ENCODE measurements around the gene LCP2.
A peak's percentile ranks its signal among the peaks of the same experiment; 100 is the strongest.

Gene LCP2

GRCh38 chr5:170284231-170284630, 13.3 kb downstream of the LCP2 start:
- H3K27ac ChIP-seq (ENCODE audit: low read depth, low read length): no peak overlapping the region

GRCh38 chr5:170283296-170283695, 14.3 kb downstream of the LCP2 start:
- H3K9me3 ChIP-seq (ENCODE audit: insufficient read depth, low read depth, low read length): peaks cover 12% of the 10 kb centered on the region; the same call in 1 of the 2 replicates
- H3K4me3 ChIP-seq (ENCODE audit: low read length): no peak overlapping the region
- no peaks in the 10 kb centered on the region for H3K27me3 ChIP-seq (ENCODE audit: insufficient read depth, low read length)
- H3K36me3 ChIP-seq (ENCODE audit: insufficient read depth, low read length): no peaks in the 10 kb centered on the region
- no peak overlapping the region for H3K27ac ChIP-seq (ENCODE audit: low read depth, low read length)
- 98% methylated on average over 1 of the region's 1 CpG for WGBS
- H3K9ac ChIP-seq (ENCODE audit: low read depth, low read length): no peak overlapping the region
- peaks cover 22% of the 10 kb centered on the region for H3K4me1 ChIP-seq (ENCODE audit: insufficient read depth, low read length)

More at GRCh38 chr5:170284231-170284630, 13.3 kb downstream of the LCP2 start:
- Histone ChIP-seq H3K9me3 (ENCODE audit: insufficient read depth, low read depth, low read length) (peaks cover 12% of the 10 kb centered on the region; the same call in 1 of the 2 replicates), H3K4me3 (ENCODE audit: low read length) (no peak overlapping the region), H3K27me3 (ENCODE audit: insufficient read depth, low read length) (no peaks in the 10 kb centered on the region), H3K4me1 (ENCODE audit: insufficient read depth, low read length) (peaks cover 14% of the 10 kb centered on the region), H3K36me3 (ENCODE audit: insufficient read depth, low read length) (no peaks in the 10 kb centered on the region), H3K9ac (ENCODE audit: low read depth, low read length) (no peak overlapping the region)
- WGBS: 98% methylated on average over 2 of the region's 2 CpGs

DNA sequence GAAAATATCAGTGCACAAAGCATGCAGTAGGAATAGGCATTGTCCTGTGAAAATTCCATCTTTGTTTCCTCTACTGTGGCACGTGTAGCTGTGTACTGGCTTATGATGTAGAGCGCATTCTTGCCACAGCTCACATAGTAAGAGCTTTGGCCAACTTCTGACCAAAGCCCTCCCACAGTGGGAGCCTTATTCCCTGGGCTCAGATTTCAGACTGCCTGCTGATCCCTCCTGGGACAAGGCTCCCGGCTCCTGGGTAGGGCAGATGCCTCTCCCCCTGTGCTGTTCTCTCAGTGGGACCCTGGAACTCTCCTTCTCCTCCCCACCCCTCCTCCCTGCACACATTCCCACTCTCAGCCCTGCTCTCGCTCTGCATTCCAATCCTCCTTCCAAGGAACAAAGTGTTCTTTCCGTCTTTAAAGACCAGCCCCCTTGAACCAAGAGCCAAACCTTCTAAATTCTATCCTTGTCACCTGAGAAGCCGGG, 17.5 kb downstream of the LCP2 start:
- peak overlapping the region; percentile 37; the same call in 1 of the 2 replicates for H3K27ac ChIP-seq (ENCODE audit: low read depth, low read length)
- no peak overlapping the region for H3K4me3 ChIP-seq (ENCODE audit: low read length)
- no peaks in the 10 kb centered on the region for H3K36me3 ChIP-seq (ENCODE audit: insufficient read depth, low read length)
- peaks cover 10% of the 10 kb centered on the region for H3K27me3 ChIP-seq (ENCODE audit: insufficient read depth, low read length)
- 28% methylated on average over 6 of the region's 6 CpGs for WGBS
- no peak overlapping the region for H3K9ac ChIP-seq (ENCODE audit: low read depth, low read length)
- H3K4me1 ChIP-seq (ENCODE audit: insufficient read depth, low read length): peaks cover 27% of the 10 kb centered on the region
- peaks cover 9% of the 10 kb centered on the region; the same call in 1 of the 2 replicates for H3K9me3 ChIP-seq (ENCODE audit: insufficient read depth, low read depth, low read length)

- Histone ChIP-seq H3K4me3 (ENCODE audit: low read length) (no peak overlapping the region), H3K9ac (ENCODE audit: low read depth, low read length) (no peak overlapping the region), H3K36me3 (ENCODE audit: insufficient read depth, low read length) (no peaks in the 10 kb centered on the region), H3K9me3 (ENCODE audit: insufficient read depth, low read depth, low read length) (peaks cover 8% of the 10 kb centered on the region; the same call in 1 of the 2 replicates), H3K27me3 (ENCODE audit: insufficient read depth, low read length) (peaks cover 10% of the 10 kb centered on the region), H3K4me1 (ENCODE audit: insufficient read depth, low read length) (peaks cover 27% of the 10 kb centered on the region), H3K27ac (ENCODE audit: low read depth, low read length) (peak overlapping the region; percentile 41; the same call in 1 of the 2 replicates)
- 83% methylated on average over 3 of the region's 4 CpGs for WGBS
These were observed 18.1 kb downstream of the LCP2 start for GRCh38 chr5:170279459-170279817.

- 46% methylated on average over 9 of the region's 9 CpGs for WGBS
- H3K9me3 ChIP-seq (ENCODE audit: insufficient read depth, low read depth, low read length): peaks cover 2% of the 10 kb centered on the region; the same call in 1 of the 2 replicates
- peak overlapping the region; percentile 41; the same call in 1 of the 2 replicates for H3K27ac ChIP-seq (ENCODE audit: low read depth, low read length)
- H3K27me3 ChIP-seq (ENCODE audit: insufficient read depth, low read length): peaks cover 10% of the 10 kb centered on the region
- no peaks in the 10 kb centered on the region for H3K36me3 ChIP-seq (ENCODE audit: insufficient read depth, low read length)
- no peak overlapping the region for H3K4me3 ChIP-seq (ENCODE audit: low read length)
- H3K4me1 ChIP-seq (ENCODE audit: insufficient read depth, low read length): peaks cover 30% of the 10 kb centered on the region
- H3K9ac ChIP-seq (ENCODE audit: low read depth, low read length): no peak overlapping the region
These were observed 18.7 kb downstream of the LCP2 start for GRCh38 chr5:170278611-170279458.

GRCh38 chr5:170277867-170278281, 19.7 kb downstream of the LCP2 start:
- Histone ChIP-seq H3K4me3 (ENCODE audit: low read length) (no peak overlapping the region), H3K4me1 (ENCODE audit: insufficient read depth, low read length) (peaks cover 35% of the 10 kb centered on the region), H3K27ac (ENCODE audit: low read depth, low read length) (no peak overlapping the region), H3K9ac (ENCODE audit: low read depth, low read length) (no peak overlapping the region), H3K9me3 (ENCODE audit: insufficient read depth, low read depth, low read length) (no peaks in the 10 kb centered on the region), H3K36me3 (ENCODE audit: insufficient read depth, low read length) (no peaks in the 10 kb centered on the region), H3K27me3 (ENCODE audit: insufficient read depth, low read length) (peaks cover 10% of the 10 kb centered on the region)
- WGBS: 26% methylated on average over 6 of the region's 6 CpGs

DNA sequence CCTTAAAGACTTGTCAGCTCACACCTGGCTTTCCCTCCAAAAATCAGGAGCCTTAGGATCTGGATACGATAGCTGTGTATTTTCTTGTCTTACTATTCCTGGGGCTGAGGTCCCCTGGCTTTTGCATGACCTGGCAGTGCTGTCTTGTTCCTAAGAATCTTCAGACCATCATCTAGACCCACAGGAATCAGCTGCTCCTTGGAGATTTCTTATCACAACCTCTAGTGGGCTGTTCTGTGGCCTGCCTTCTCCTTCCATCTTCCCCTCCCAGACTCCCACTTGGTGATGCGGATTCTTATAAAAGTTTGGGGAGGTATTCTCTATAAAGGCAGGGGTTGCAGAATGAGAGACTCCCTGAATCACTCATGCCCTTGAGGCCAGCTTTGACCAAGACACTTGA, 21.4 kb downstream of the LCP2 start:
- Histone ChIP-seq H3K9ac (ENCODE audit: low read depth, low read length) (no peak overlapping the region), H3K4me1 (ENCODE audit: insufficient read depth, low read length) (peaks cover 35% of the 10 kb centered on the region), H3K9me3 (ENCODE audit: insufficient read depth, low read depth, low read length) (no peaks in the 10 kb centered on the region), H3K36me3 (ENCODE audit: insufficient read depth, low read length) (no peaks in the 10 kb centered on the region), H3K4me3 (ENCODE audit: low read length) (no peak overlapping the region), H3K27me3 (ENCODE audit: insufficient read depth, low read length) (peaks cover 10% of the 10 kb centered on the region), H3K27ac (ENCODE audit: low read depth, low read length) (no peak overlapping the region)
- WGBS: 88% methylated on average over 1 of the region's 2 CpGs

DNA sequence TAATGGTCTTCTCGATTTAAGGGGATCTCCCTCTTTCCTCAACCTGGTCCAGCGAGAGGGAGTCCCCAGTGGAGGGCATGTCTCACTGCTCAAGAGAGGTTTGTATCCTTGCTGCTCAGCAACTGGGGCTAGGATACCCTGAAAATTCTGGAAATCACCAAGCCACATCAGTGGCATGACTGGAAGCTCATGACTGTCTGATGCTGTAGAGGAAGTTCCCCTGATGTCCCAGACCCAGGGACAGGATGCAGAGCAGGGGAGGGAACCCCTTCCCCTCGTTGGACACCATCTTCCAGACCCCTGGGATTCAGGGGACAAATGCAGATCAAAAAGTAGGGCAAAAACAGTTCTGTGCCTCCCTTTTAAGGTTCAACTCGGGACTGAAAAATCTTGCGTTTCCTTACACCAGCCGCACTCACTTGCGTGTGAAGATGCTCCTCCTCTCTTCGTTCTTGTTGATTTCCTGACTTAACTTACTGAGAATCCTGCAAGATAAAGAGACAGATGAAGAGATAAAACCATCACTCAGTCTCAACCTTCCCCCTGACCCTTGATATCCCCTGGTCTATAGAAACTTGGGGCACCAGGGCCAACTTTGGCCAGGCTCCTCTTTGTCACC, 22.1 kb downstream of the LCP2 start:
- H3K4me1 ChIP-seq (ENCODE audit: insufficient read depth, low read length): peaks cover 34% of the 10 kb centered on the region
- H3K27ac ChIP-seq (ENCODE audit: low read depth, low read length): no peak overlapping the region
- WGBS: 91% methylated on average over 8 of the region's 8 CpGs
- peaks cover 10% of the 10 kb centered on the region for H3K27me3 ChIP-seq (ENCODE audit: insufficient read depth, low read length)
- H3K36me3 ChIP-seq (ENCODE audit: insufficient read depth, low read length): no peaks in the 10 kb centered on the region
- H3K9me3 ChIP-seq (ENCODE audit: insufficient read depth, low read depth, low read length): no peaks in the 10 kb centered on the region
- no peak overlapping the region for H3K4me3 ChIP-seq (ENCODE audit: low read length)
- H3K9ac ChIP-seq (ENCODE audit: low read depth, low read length): no peak overlapping the region

DNA sequence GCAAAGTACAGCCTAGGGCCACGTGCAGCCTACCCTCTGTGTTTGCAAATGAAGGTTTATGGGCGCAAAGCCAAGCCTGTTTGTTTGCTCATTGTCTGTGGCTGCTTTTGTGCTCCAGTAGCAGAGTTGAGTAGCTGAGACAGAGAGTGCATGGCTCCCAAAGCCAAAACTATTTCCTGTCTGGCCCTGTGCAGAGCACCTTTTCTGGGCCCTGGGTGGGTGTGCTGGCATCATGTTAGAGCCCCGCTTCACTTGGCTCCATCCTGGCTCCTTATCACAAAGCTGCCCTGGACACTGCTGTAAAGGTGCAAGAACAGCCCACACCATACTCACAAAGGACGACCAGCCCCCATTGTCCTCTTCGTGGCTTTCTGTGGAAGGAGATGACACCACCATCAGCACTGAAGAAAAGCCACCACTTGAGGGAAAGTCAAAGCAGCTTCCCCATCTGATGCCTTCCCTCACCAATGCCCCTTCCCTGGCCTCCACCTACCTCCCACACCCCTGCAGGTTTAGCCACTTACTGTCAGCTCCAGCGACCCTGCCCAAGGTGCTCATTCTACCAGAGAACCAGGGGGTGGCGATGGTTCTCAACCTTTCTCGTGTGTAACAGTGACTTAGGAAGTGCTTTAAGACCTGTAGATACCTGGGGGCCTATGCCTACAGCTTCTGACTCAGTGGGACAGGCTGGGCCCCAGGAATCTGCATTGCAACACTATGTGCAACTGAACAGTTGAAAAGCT, 23.4 kb downstream of the LCP2 start:
- H3K27me3 ChIP-seq (ENCODE audit: insufficient read depth, low read length): peaks cover 10% of the 10 kb centered on the region
- WGBS: 50% methylated on average over 8 of the region's 8 CpGs

DNA sequence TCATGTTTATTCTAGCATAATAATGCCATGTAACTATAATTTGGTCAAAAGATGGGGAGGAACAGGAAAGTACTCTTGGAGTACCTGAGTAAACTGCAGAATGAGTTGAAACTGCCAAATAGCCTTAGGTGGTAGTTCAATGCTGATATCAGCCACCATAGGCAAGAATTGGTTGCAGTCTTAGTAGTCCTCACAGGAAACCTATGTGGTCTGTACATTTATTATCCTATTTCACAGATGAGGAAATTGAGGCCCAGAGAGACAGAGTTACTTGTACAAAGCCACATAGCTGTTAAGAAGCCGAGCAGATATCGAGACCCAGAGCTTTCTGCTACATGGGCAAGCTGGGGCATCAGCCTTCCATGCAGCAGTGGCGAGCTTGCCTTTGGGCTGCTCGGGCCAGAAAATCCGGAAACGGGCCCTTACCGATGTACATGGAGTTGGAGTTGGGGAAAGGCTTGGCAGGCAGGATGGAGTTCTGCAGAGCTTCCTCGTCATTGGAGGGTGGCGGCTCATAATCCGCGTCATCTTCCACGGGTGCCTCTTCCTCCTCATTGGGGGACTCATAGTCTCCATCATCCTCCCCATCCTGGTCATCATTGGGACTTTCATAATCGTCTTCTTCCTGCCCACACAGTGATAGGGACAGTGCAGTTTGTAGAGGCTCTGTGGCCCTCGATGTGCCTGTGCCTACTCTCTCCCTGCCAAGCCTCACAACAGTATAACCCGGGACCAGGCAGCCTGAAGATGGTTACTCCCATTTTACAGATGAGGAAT, 27.1 kb downstream of the LCP2 start:
- no peak overlapping the region for H3K27ac ChIP-seq (ENCODE audit: low read depth, low read length)
- H3K9ac ChIP-seq (ENCODE audit: low read depth, low read length): no peak overlapping the region
- H3K27me3 ChIP-seq (ENCODE audit: insufficient read depth, low read length): peaks cover 3% of the 10 kb centered on the region; the same call in 1 of the 2 replicates
- no peak overlapping the region for H3K4me3 ChIP-seq (ENCODE audit: low read length)
- no peaks in the 10 kb centered on the region for H3K9me3 ChIP-seq (ENCODE audit: insufficient read depth, low read depth, low read length)
- no peaks in the 10 kb centered on the region for H3K36me3 ChIP-seq (ENCODE audit: insufficient read depth, low read length)
- H3K4me1 ChIP-seq (ENCODE audit: insufficient read depth, low read length): peaks cover 24% of the 10 kb centered on the region
- WGBS: 88% methylated on average over 15 of the region's 15 CpGs

More for the DNA sequence above, 23.4 kb downstream of the LCP2 start:
- H3K4me3 ChIP-seq (ENCODE audit: low read length): no peak overlapping the region
- H3K9me3 ChIP-seq (ENCODE audit: insufficient read depth, low read depth, low read length): no peaks in the 10 kb centered on the region
- no peaks in the 10 kb centered on the region for H3K36me3 ChIP-seq (ENCODE audit: insufficient read depth, low read length)
- peaks cover 20% of the 10 kb centered on the region for H3K4me1 ChIP-seq (ENCODE audit: insufficient read depth, low read length)
- H3K9ac ChIP-seq (ENCODE audit: low read depth, low read length): no peak overlapping the region
- H3K27ac ChIP-seq (ENCODE audit: low read depth, low read length): no peak overlapping the region

All from HUES64 (cell line).